H9 (cell line): ENCODE results near the gene P2RX2. TPM values are rescaled to one million over a fixed set of nuclear protein-coding genes. Genes with fewer than 3 reads are reported as not detected.

ENCODE experiments used
- DNase-seq: peaks from one replicate; pipeline ENCODE4 v3.0.0-alpha.2; 2017
- H2AFZ ChIP-seq: one replicate; pipeline ENCODE4 v1.6.1; 2013; ENCODE audit warnings: mild to moderate bottlenecking, low read length, control low read depth, moderate library complexity
- H2AK5ac ChIP-seq: 2 replicates; pipeline ENCODE4 v1.6.1; 2013; ENCODE audit warnings: low read length, control low read depth, mixed read lengths; ENCODE audit not compliant: insufficient read length
- H2BK120ac ChIP-seq: one replicate; pipeline ENCODE4 v1.6.1; 2013; ENCODE audit warnings: low read depth, mild to moderate bottlenecking, low read length, control low read depth, inconsistent platforms; ENCODE audit not compliant: poor library complexity, severe bottlenecking
- H2BK12ac ChIP-seq: 2 replicates; pipeline ENCODE4 v1.6.1; 2013; ENCODE audit warnings: low read length, control low read depth, mixed read lengths, low read depth; ENCODE audit not compliant: insufficient read length
- H2BK15ac ChIP-seq: 2 replicates; pipeline ENCODE4 v1.6.1; 2013; ENCODE audit warnings: low read depth, low read length, control low read depth
- H2BK20ac ChIP-seq: one replicate; pipeline ENCODE4 v1.6.1; 2013; ENCODE audit warnings: low read depth, mild to moderate bottlenecking, low read length, control low read depth, inconsistent platforms; ENCODE audit not compliant: poor library complexity, severe bottlenecking
- H2BK5ac ChIP-seq: 2 replicates; pipeline ENCODE4 v1.6.1; 2013; ENCODE audit warnings: low read length, control low read depth, mixed read lengths; ENCODE audit not compliant: insufficient read length
- H3K14ac ChIP-seq: 2 replicates; pipeline ENCODE4 v1.6.1; 2013; ENCODE audit warnings: low read length, control low read depth; ENCODE audit not compliant: insufficient read depth
- H3K18ac ChIP-seq: 2 replicates; pipeline ENCODE4 v1.6.1; 2013; ENCODE audit warnings: low read depth, mild to moderate bottlenecking, mixed read lengths, low read length, control low read depth; ENCODE audit not compliant: insufficient read length
- H3K23ac ChIP-seq: 2 replicates; pipeline ENCODE4 v1.6.1; 2013; ENCODE audit warnings: low read length, control low read depth, mixed read lengths, low read depth; ENCODE audit not compliant: insufficient read length
- H3K23me2 ChIP-seq: 2 replicates; pipeline ENCODE4 v1.6.1; 2013; ENCODE audit warnings: low read depth, mild to moderate bottlenecking, mixed read lengths, low read length, control low read depth; ENCODE audit not compliant: insufficient read length, poor library complexity, severe bottlenecking
- H3K27ac ChIP-seq: 2 replicates; pipeline ENCODE4 v1.5.1; 2013; ENCODE audit warnings: low read length, control low read depth, mixed read lengths, low read depth; ENCODE audit not compliant: insufficient read length
- H3K27me3 ChIP-seq: 2 replicates; pipeline ENCODE4 v1.6.1; 2013; ENCODE audit warnings: low read length, control low read depth, inconsistent platforms; ENCODE audit not compliant: insufficient read depth
- H3K4ac ChIP-seq: 2 replicates; pipeline ENCODE4 v1.6.1; 2013; ENCODE audit warnings: low read depth, mild to moderate bottlenecking, control low read depth, inconsistent platforms, low read length, moderate library complexity
- H3K4me1 ChIP-seq: 2 replicates; pipeline ENCODE4 v1.6.1; 2013; ENCODE audit warnings: low read length, control low read depth, inconsistent platforms; ENCODE audit not compliant: insufficient read depth
- H3K4me2 ChIP-seq: 2 replicates; pipeline ENCODE4 v1.6.1; 2013; ENCODE audit warnings: low read length, control low read depth, mixed read lengths; ENCODE audit not compliant: insufficient read length, insufficient read depth
- H3K56ac ChIP-seq: 2 replicates; pipeline ENCODE4 v1.6.1; 2013; ENCODE audit warnings: low read depth, mild to moderate bottlenecking, mixed read lengths, low read length, control low read depth; ENCODE audit not compliant: insufficient read length
- H3K79me1 ChIP-seq: 2 replicates; pipeline ENCODE4 v1.6.1; 2013; ENCODE audit warnings: low read depth, mild to moderate bottlenecking, moderate library complexity, low read length, control low read depth, inconsistent platforms; ENCODE audit not compliant: insufficient read depth, poor library complexity, severe bottlenecking
- H3K79me2 ChIP-seq: 2 replicates; pipeline ENCODE4 v1.6.1; 2013; ENCODE audit warnings: low read length, control low read depth, inconsistent platforms; ENCODE audit not compliant: insufficient read depth
- H3K9ac ChIP-seq: 2 replicates; pipeline ENCODE4 v1.6.1; 2013; ENCODE audit warnings: low read length, control low read depth, mixed read lengths; ENCODE audit not compliant: insufficient read length; ENCODE audit errors: extremely low read depth
- H3K9me3 ChIP-seq: one replicate; pipeline ENCODE4 v1.6.1; 2013; ENCODE audit warnings: low read depth, low read length, inconsistent platforms; ENCODE audit not compliant: control insufficient read depth
- H3T11ph ChIP-seq: one replicate; pipeline ENCODE4 v1.6.1; 2013; ENCODE audit warnings: mild to moderate bottlenecking, low read length, control low read depth, inconsistent platforms
- H4K20me1 ChIP-seq: one replicate; pipeline ENCODE4 v1.6.1; 2013; ENCODE audit not compliant: control insufficient read depth, insufficient read length, insufficient read depth
- H4K5ac ChIP-seq: 2 replicates; pipeline ENCODE4 v1.6.1; 2013; ENCODE audit warnings: low read depth, mild to moderate bottlenecking, mixed read lengths, low read length, control low read depth; ENCODE audit not compliant: insufficient read length
- H4K8ac ChIP-seq: replicated peaks from 2 replicates; pipeline ENCODE4 v1.6.1; 2013; ENCODE audit warnings: low read length, control low read depth, mixed read lengths, low read depth; ENCODE audit not compliant: insufficient read length
- H4K91ac ChIP-seq: 2 replicates; pipeline ENCODE4 v1.6.1; 2013; ENCODE audit warnings: low read depth, mild to moderate bottlenecking, moderate library complexity, mixed read lengths, low read length, control low read depth; ENCODE audit not compliant: insufficient read length
- H3K27ac Mint-ChIP-seq, 3 experiments: 2 replicates in 2 of 3; 3 replicates in 1 of 3; pipeline ENCODE4 v1.8.0; 2020 to 2021; ENCODE audit warnings: mixed read lengths in 3 of 3, mild to moderate bottlenecking in 1 of 3, moderate library complexity in 1 of 3
- H3K27me3 Mint-ChIP-seq: 2 replicates; pipeline ENCODE4 v1.8.0; 2021; ENCODE audit warnings: low read depth, mild to moderate bottlenecking, moderate library complexity, mixed read lengths
- H3K36me3 Mint-ChIP-seq, 3 experiments: 2 replicates in 2 of 3; 3 replicates in 1 of 3; pipeline ENCODE4 v1.8.0; 2020 to 2021; ENCODE audit warnings: low read depth in 3 of 3, mixed read lengths in 3 of 3; ENCODE audit not compliant: insufficient read depth in 1 of 3
- H3K4me1 Mint-ChIP-seq, 2 experiments: 2 replicates each; pipeline ENCODE4 v1.8.0; 2020; ENCODE audit warnings: mixed read lengths in 2 of 2
- H3K4me3 Mint-ChIP-seq, 2 experiments: 2 replicates in 1 of 2; 3 replicates in 1 of 2; pipeline ENCODE4 v1.8.0; 2020 to 2021; ENCODE audit warnings: mild to moderate bottlenecking in 2 of 2, mixed read lengths in 2 of 2, moderate library complexity in 1 of 2
- H3K9me3 Mint-ChIP-seq, 2 experiments: 2 replicates in 1 of 2; 3 replicates in 1 of 2; pipeline ENCODE4 v1.8.0; 2020; ENCODE audit warnings: mild to moderate bottlenecking in 2 of 2, mixed read lengths in 2 of 2, moderate library complexity in 1 of 2
- WGBS: extraction: QIAGEN DNeasy Blood & Tissue Kit; methylation state at CpG from one replicate; pipeline ENCODE4 v1.1.7; 2013; ENCODE audit warnings: missing lambda C conversion rate, low lambda C conversion rate, mixed read lengths; ENCODE audit not compliant: insufficient read length; ENCODE audit errors: extremely low coverage; 5-methylcytosine and 5-hydroxymethylcytosine counted together
- total RNA-seq: library from RNA; stranded (reverse); gene quantifications from 2 replicates; pipeline ENCODE4 v1.2.1, GENCODE V29; 2021
- TF ChIP-seq, protein P1 (sequence below): fragments of 200-600 bp; sonication (generic); conservative IDR thresholded peaks from 3 replicates; pipeline ENCODE4 v1.8.0; 2021; ENCODE audit warnings: antibody characterized with exemption, mild to moderate bottlenecking

The P2RX2 gene
- total RNA-seq, 1 experiment from 2014 or later: 1.8 TPM

- Histone ChIP-seq H4K8ac (no peak overlapping the region), H4K91ac (no peak overlapping the region), H3K27ac (no peak overlapping the region), H3K23ac (no peak overlapping the region), H4K20me1 (no peaks in the 10 kb centered on the region), H3K18ac (no peak overlapping the region), H2AK5ac (no peak overlapping the region), H3K79me1 (no peaks in the 10 kb centered on the region), H3K14ac (no peak overlapping the region), H3K9ac (no peak overlapping the region), H3K4me1 (no peaks in the 10 kb centered on the region), H4K5ac (no peak overlapping the region), H3K4me2 (no peak overlapping the region), H3K27me3 (no peaks in the 10 kb centered on the region), H2BK12ac (no peak overlapping the region), H2BK20ac (no peak overlapping the region), H3K9me3 (no peaks in the 10 kb centered on the region), H2BK120ac (no peak overlapping the region), H3K79me2 (no peaks in the 10 kb centered on the region), H3K56ac (no peak overlapping the region), H2BK5ac (no peak overlapping the region), H3K23me2 (no peaks in the 10 kb centered on the region), H3K4ac (no peak overlapping the region), H2AFZ (no peak overlapping the region), H3T11ph (no peak overlapping the region), H2BK15ac (no peak overlapping the region)
- no peak for DNase-seq
- H3K27me3 Mint-ChIP-seq: no peaks in the 10 kb centered on the region
- no peaks in the 10 kb centered on the region for H3K9me3 Mint-ChIP-seq
- peaks cover 50 to 93% (median 87%) of the 10 kb centered on the region in 3 experiments for H3K36me3 Mint-ChIP-seq
- TF ChIP-seq, protein P1, sequence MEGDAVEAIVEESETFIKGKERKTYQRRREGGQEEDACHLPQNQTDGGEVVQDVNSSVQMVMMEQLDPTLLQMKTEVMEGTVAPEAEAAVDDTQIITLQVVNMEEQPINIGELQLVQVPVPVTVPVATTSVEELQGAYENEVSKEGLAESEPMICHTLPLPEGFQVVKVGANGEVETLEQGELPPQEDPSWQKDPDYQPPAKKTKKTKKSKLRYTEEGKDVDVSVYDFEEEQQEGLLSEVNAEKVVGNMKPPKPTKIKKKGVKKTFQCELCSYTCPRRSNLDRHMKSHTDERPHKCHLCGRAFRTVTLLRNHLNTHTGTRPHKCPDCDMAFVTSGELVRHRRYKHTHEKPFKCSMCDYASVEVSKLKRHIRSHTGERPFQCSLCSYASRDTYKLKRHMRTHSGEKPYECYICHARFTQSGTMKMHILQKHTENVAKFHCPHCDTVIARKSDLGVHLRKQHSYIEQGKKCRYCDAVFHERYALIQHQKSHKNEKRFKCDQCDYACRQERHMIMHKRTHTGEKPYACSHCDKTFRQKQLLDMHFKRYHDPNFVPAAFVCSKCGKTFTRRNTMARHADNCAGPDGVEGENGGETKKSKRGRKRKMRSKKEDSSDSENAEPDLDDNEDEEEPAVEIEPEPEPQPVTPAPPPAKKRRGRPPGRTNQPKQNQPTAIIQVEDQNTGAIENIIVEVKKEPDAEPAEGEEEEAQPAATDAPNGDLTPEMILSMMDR: no peak
- no peak overlapping the region for H3K4me3 Mint-ChIP-seq
- WGBS: no CpG with 5 or more reads among the region's 16 CpGs
- H3K27ac Mint-ChIP-seq: no peak overlapping the region
- no peaks in the 10 kb centered on the region for H3K4me1 Mint-ChIP-seq
Observed at GRCh38 chr12:132659146-132659545, 40.6 kb downstream of the P2RX2 start.
